Frontal cortex (tissue), 4 donors: ENCODE measurements around the gene ANKRD36C. TPM values are rescaled to one million over a fixed set of nuclear protein-coding genes. Genes with fewer than 3 reads are reported as not detected.
A peak's percentile ranks its signal among the peaks of the same experiment; 100 is the strongest.
"Not testable (repeated sequence)": the region's sequence is repeated elsewhere in the genome, so short reads cannot be mapped to it uniquely, and the experiment has no call there.

ENCODE experiments used
- DNase-seq, 2 donors: peaks; one replicate each; pipeline ENCODE4 v3.0.0; 2012; ENCODE audit warnings: low spot score in 2 of 2
- FAIRE-seq: peaks from 2 replicates; lab custom pipeline; 2012; peaks lifted over from hg19 to GRCh38; lab: Jason Lieb, UNC
- total RNA-seq: library from RNA; depleted of rRNA; stranded (reverse); fragments of >200 nt; gene quantifications from one replicate; pipeline ENCODE4 v1.2.3, GENCODE V29; 2014
- donor health status: control.
- donor health status: control.
- donor health status: control.

The ANKRD36C gene
- total RNA-seq, 1 donor from 2014 or later, result 277 TPM

DNA sequence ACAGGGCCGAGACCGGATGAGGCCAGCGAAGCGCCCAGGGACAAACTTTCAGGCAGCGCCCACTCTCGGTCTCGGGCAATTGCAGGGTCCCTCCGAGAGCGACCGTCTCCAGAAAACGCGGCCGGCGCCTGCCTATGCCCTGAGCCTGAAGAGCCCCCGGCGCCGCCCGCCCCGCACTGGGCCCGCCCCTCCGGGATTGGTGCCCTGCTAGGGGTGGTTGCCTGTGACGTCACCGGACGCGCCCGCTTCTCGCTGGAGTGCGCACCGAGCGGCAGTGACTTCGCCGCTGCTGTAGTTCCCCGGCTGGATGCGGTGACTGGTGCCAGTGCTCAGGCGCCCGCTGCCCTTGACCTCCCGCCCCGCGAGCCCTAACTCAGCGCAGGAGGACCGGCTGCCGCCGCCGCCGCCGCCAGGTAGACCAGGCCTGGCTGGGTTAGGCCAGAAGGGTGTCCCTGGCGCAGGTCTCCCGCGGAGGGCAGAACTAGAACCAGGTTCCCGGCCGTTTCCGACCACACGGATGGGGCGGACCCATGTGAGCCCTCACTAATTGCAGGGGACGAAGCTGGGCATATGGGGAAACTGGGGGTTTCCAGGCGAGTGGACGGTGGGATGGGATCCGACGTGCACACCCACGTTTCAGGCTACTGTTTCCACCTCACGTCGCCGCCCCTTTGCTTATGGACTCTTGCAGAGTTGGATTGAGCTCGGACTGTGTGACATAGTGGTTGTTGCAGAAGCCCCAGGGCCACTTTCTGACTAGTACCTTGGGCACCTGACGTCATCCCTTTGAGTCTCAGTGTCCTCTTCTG lies 18.9 kb upstream of the ANKRD36C start:
- FAIRE-seq, result not testable (repeated sequence)
- DNase-seq, result peak; percentile 74 to 82

GRCh38 chr2:96009833-96010232 lies 18.2 kb upstream of the ANKRD36C start:
- DNase-seq, FAIRE-seq: not testable (repeated sequence)

DNA sequence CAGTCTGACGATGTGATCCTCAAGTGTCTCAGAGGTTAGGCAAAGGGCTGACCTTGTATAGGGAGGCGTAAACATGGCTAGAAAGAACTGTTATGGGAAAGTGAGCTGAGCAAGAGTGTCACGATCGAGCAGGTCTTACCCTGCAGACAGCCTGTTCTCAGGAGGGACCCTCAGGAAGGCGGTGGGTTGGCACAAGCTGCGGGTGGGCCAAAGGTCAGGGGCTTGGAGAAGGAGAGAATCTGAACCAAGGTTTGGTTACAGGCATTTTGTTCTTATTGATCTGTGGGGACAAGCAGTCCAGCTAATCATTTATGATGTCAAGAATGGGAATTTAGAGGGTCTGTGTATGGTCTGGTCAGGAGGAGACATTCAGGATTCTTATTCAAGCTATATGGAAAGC lies 16.4 kb upstream of the ANKRD36C start:
- not testable (repeated sequence) for DNase-seq, FAIRE-seq

- DNase-seq, FAIRE-seq: not testable (repeated sequence)
These were observed 14.6 kb upstream of the ANKRD36C start for GRCh38 chr2:96006248-96006647.

DNA sequence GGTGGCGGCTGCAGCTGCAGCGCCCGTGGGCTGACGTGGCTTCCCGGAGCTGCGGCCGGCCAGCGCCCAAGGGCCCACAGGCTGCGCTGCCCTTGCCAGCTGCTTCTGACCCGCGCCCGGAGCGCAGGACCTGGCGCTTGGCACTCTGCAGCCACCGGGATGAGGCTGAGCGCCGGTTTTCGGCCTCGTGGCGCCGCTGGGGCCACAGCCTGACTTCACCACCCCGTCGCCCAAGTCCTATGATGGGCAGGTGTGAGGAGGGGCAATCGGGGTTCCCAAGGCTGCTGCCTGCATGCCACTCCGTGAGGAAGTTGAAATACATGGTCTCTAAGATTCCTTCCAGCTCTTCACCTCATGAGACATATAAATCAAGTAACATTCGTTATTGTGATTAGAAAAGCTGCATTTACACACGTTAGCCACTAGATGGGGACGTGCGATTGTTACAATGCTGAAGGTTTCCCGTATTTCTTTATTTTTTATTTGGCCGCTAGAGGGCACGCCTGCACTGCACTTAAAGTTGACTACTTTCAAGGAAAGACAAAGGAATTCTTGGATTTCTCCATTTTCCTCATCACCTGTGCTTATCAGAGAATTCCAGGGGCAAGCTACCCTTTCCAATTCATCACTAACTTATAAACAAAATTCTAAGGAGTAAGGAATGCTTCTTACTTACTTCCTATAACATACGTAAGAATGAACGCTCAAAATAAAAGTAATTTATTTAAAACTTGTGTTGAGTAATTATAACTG lies 1.1 kb upstream of the ANKRD36C start:
- DNase-seq, result not testable (repeated sequence)
- FAIRE-seq, result peak; percentile 92

- not testable (repeated sequence) for DNase-seq, FAIRE-seq
These were observed 478 bp upstream of the ANKRD36C start for GRCh38 chr2:95992102-95992501.

DNA sequence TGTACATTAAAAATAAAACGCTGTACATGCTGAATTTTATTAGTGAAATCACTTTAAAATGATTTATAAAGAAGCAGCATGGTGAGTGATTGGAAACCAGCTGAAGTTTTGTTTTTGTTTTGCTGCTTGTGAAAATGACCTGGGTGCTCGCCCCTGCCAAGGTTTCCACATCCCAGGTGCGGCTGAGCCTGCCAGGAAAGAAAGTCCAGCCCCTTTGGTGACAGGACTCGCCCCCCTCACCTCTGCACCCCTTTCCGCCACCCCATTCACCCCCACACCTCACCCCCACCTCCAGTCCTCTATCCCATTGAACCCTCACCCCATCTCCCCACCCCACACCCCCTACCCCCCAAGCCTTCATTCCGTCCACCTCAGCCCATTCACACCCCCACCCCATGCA lies 740 bp downstream of the ANKRD36C start:
- not testable (repeated sequence) for FAIRE-seq, DNase-seq

DNA sequence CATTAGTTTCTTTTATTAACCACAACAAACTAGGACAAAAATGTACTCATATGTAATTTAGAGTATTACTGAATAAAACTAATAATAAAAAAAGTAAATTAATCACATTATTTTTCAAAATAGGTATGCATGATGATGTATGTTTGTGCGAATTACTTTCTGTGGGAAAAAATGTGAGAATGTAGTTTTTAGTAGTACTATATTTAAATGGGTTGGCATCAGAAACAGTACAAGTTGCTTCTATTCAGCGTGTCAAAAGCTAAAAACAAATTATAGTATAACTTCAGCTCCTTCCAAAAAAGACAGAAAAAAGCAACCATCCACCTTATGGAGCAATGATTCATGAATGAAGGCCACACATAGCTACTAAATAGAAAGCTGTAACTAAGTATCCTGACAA lies 40.0 kb downstream of the ANKRD36C start:
- peak; percentile 69 for FAIRE-seq
- not testable (repeated sequence) for DNase-seq

DNA sequence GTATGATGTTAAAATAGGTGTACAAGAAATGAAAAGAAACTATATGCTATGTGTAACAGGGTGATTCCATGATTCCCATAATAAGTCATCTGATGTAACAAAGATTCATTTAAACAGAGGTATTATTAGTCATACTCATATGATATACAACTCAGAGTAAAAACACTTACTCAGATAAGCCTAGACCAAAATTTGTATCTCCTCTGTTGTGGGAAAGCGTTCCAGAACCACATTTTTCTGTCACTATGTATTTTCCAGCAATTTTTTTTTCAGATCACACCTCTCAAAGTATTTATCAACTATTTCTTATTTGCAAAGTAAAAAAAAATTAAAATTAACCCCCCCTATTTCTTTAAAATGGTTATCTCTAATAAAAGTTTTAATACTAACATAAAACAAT lies 43.6 kb downstream of the ANKRD36C start:
- DNase-seq, result not testable (repeated sequence)
- peak; percentile 94 for FAIRE-seq

DNA sequence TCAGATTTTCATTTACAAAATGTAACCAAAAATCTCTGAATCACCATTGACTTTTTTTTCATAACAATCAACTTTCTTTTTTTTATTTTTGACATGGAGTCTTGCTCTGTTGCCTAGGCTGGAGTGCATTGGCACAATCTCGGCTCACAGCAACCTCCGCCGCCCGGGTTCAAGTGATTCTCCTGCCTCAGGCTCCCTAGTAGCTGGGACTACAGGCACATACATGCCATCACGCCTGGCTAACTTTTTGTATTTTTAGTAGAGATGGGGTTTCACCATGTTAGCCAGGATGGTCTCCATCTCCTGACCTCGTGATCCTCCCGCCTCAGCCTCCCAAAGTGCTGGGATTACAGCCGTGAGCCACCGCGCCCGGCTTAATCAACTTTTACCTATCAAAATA lies 51.7 kb downstream of the ANKRD36C start:
- FAIRE-seq, DNase-seq: not testable (repeated sequence)

- not testable (repeated sequence) for FAIRE-seq, DNase-seq
These were observed 60.9 kb downstream of the ANKRD36C start for GRCh38 chr2:95930740-95931139.

GRCh38 chr2:95917007-95917406 lies 74.6 kb downstream of the ANKRD36C start:
- DNase-seq, FAIRE-seq: not testable (repeated sequence)

DNA sequence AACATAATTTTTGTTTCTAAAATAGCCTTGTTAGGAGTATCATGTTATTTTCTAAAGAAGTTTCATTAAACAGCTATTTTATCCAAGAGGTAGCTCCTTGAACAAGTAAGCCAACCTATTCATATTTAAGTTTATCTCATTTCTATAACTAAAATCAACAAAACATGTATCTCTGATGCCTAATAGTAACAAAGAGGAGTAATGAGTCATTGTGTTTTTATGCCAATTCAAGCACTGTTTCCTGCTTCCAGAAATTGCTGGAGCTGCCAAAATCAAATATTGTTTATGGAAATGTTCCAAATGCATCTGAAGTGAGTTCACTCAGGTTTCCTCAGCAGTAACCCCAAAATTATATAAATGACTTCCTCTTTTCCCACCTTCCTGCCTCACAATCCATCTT lies 76.5 kb downstream of the ANKRD36C start:
- FAIRE-seq, DNase-seq: not testable (repeated sequence)

DNA sequence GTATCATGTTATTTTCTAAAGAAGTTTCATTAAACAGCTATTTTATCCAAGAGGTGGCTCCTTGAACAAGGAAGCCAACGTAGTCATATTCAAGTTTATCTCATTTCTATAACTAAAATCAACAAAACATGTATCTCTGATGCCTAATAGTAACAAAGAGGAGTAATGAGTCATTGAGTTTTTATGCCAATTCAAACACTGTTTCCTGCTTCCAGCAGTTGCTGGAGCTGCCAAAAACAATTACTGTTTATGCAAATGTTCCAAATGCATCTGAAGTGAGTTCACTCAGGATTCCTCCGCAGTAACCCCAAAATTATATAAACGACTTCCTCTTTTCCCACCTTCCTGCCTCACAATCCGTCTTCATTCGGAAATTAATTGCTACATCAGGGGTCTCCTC lies 80.2 kb downstream of the ANKRD36C start:
- not testable (repeated sequence) for FAIRE-seq, DNase-seq

- FAIRE-seq, DNase-seq: not testable (repeated sequence)
These were observed 97.2 kb downstream of the ANKRD36C start for GRCh38 chr2:95894443-95894842.

- not testable (repeated sequence) for FAIRE-seq, DNase-seq
These were observed 123.7 kb downstream of the ANKRD36C start for GRCh38 chr2:95867929-95868328.

DNA sequence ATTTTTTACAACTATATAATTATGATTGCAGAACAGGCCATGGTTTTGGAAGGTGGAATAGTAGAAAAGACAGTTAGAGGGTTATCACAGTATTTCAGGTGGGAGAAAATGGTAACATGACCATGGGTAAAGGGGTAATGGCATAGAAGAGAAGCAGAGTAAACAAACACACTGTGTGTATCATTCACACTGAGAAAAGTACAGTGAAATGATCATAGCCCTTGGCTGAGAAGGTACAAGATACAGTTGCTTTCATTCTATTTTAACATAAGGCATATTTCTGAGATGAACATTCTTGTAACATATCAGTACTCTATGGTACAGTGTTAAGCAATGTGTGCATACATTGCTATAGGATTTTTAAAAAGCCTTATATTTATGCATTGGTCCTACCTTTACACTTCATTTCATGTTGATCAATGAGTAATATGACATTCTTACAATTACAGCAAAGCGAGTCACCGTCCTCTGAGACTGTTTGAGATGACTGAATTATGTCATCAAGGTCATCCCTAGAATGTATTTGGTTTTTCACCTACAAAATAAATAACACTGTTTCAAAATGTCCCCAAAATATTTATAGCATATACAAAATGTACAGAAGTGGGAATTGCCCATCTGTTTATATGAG lies 124.5 kb downstream of the ANKRD36C start:
- DNase-seq, FAIRE-seq: not testable (repeated sequence)

- not testable (repeated sequence) for DNase-seq, FAIRE-seq
These were observed 129.5 kb downstream of the ANKRD36C start for GRCh38 chr2:95862121-95862520.

DNA sequence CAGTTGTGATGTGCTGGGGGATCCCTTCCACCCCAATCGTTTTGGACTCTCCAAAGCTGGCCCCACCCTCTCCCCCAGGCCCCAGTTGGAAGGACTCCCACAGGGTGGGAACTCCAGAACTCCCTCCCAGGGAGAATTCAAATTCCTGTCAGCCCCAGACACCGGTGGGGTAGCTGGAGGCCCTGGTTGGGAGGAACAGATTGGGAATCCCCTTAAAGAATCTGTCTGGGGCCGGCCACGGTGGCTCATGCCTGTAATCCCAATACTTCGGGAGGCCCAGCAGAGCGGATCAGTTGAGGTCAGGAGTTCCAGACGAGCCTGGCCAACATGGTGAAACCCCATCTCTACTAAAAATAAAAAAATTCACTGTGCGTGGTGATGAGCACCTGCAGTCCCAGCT lies 155.5 kb downstream of the ANKRD36C start:
- no peak for FAIRE-seq

More for the DNA sequence above, 155.5 kb downstream of the ANKRD36C start:
- DNase-seq, result no peak
